GM21381 (cell line): ENCODE results near the gene SCEL.

Experiments
- ATAC-seq: cut with Tn5 transposase; IDR thresholded peaks from one replicate; pipeline ENCODE4 v1.9.1; 2021; ENCODE audit warnings: mild to moderate bottlenecking, moderate library complexity; ENCODE audit not compliant: unreplicated experiment

Gene SCEL

DNA sequence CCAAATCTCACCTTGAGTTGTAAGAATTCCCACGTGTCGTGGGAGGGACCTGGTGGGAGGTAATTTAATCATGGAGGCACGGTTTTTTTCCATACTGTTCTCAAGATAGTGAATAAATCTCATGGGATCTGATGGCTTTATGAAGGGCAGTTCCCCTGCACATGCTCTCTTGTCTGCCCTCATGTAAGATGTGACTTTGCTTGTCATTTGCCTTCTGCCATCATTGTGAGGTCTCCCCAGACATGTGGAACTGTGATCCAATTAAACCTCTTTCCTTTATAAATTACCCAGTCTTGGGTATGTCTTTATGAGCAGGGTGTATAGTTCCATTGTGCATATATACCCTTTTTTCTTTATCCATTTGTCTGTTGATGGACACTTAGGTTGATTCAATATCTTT lies 13.1 kb downstream of the SCEL start:
- ATAC-seq, result no peak

DNA sequence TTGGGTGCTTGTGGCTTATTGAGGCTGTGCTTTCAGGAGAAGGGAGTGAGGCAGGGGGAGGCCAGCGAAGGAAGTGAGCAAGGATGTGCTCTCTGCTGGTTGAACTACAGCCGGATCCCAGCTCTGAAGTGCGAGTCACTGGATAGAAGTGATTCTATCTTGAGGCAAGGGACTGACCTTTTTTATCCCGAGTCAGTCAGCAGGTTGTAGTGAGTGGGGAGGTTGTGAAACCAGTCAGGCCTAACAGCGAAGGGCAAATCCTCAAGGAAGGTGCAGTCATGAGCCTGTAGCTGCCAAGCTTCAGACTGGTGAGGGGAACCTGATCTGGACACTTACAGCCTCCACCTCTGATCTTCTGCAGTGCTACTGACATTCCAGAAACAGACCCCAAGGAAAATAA lies 18.6 kb downstream of the SCEL start:
- ATAC-seq, result no peak

DNA sequence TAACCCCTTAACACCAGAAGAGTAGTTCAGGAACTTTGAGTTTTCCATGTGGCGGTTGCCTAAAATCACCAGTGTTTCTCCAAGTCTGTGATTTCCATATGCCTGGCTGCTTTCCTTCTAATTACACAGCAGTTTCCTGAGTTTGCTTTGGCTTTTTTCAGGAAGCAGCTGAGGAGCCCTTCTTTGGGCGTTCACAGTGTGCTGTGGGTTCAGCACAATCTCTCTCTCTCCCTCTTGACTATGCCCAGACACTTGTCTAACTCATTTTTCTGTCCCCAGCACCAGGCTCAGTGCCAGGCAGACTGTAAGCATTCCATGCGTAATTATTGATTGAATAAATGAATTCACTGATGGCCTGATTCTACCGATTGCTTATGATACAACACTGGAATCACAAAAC lies 19.7 kb downstream of the SCEL start:
- ATAC-seq, result no peak

DNA sequence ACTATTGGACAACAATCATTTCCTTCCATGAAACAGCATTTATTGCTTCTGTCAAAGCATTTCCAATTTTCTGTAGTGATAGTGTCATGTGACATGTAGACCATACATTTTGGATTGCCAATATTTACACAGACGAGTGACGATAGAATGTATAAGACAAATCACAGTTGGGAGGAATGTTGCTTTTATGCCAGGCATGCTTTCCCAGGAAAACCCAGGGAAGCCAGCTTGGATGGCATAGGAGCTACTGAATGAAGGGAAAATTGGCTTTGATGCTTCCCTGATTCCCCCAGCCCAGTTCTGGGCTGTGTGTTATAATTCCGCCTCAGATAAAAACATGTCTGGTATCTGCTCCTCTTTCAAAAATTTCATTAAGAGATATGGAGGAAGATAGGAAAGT lies 22.5 kb downstream of the SCEL start:
- no peak for ATAC-seq

DNA sequence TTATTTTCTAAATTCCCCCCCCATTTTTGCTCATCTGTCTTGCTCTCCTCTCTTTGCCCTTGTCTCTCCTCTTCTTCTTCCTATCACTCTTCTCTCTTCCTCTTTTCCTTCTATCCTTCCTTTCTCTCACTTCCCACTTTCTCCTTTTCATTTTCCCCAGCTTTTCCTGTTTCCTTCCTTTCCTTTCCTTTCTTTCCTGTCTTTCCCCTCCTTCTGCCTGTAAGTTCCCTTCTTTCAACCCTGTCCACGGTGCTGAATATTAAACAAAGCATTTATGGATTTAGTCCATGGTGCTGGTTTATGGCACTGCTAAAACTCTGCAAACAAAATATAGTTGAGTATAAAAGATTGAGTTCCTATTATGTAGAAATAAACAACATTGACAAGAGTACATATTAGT lies 27.6 kb downstream of the SCEL start:
- no peak for ATAC-seq

DNA sequence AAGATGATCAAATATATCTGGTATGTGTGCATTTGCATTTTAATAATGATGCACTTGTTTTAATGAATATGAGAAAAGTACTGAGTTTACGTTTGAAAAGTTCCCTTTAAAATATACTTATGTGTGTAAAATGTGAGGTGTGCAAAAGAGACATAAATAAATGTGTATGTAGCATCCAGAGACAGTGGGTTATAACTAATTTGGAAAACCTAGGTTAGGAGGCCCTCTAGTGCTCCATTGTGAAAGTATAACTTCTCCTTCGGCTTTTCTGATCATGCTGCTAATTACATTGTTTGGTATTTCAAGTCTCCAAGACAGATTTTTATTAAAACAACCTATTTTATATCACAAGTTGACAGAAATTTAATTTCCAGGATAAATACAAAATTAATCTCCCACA lies 30.1 kb downstream of the SCEL start:
- peak; percentile 66 for ATAC-seq

DNA sequence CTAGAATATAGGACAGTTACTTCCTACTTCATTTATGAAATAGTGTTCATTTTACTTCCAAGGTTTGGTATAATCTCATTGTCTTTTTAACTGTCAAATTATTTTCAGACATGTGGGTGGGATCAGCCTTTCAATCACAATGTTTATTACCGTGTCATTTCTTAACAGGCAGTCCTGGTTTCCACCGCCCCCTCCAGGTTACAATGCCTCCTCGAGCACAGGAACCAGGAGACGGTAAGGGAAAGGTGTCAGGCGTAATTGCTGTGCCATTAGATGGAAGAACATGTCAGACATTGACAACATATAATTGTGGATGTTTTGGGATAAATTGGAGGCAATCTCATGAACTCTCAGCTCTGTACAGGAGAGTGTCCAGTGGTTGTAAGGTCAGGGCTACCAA lies 36.5 kb downstream of the SCEL start:
- no peak for ATAC-seq

DNA sequence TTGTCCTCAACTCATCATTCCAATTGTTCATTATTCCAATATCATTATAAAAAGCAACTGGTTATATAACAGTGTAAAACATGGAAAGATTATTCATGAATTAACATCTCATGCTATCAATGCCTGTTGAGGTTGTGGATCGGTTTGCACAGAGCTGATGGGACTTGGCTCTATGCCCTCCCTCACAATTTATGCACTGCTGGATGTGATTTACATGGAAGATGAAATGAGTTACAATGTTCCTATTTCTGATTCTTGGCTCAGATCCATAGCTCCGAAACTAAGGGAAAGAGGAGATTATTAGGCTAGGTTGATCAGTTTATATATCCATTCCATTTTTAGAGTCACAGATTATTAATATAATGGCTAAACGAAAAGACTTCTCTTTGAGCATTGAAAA lies 38.6 kb downstream of the SCEL start:
- no peak for ATAC-seq

DNA sequence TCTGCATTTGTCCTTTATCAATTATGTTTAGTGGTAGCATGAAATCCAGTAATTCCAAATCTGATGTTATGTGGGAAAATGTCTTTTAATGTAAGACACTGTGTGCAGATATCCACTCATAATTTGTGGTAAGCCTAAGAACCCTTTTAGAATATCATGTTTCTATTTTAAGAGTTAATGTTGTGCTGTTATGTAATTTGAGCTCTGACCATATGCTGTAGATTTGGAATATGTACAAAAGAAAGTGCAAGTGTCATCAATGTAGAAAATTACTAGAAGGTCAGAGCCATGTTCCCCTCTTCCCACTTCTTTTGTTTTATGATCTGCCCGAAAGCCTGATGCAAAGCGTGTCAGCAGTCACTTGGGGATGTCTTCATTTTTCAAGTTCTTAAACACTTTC lies 44.5 kb downstream of the SCEL start:
- ATAC-seq, result no peak

DNA sequence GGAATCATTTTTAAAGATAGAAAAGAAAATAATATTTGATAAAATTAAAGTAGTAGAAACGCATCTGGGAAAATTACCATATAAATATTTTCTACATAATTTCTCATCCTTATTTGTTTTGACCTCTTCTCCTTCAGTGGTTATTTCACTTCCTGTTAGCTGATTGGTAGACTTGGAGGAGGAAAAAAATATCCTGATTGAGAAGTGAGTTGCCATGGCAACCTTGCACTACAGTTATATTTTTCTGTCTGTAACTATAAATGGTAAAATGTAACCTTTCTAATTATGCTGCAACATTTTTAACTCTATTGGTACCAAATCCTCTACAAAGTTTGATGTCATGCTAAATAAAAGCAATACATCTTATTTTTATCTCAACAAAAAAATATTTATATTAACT lies 45.2 kb downstream of the SCEL start:
- no peak for ATAC-seq

DNA sequence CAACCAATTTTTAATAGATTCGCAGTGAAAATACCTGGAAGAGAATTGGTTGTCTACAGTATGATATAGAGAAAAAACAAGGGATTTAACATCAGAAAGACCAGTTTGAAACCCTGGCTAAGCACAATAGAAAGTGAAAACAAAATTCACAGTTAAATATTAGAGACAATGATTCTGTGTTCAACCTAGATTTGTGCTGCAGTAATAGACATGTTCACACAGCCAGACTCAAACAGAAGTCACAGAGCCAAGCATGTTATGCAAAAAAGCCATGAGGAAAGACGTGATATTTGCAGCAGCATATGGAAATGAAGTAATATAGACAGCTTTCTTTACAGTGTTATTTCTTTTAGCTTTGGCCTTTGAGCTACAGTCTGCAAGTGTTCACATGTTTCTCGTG lies 48.1 kb downstream of the SCEL start:
- no peak for ATAC-seq

DNA sequence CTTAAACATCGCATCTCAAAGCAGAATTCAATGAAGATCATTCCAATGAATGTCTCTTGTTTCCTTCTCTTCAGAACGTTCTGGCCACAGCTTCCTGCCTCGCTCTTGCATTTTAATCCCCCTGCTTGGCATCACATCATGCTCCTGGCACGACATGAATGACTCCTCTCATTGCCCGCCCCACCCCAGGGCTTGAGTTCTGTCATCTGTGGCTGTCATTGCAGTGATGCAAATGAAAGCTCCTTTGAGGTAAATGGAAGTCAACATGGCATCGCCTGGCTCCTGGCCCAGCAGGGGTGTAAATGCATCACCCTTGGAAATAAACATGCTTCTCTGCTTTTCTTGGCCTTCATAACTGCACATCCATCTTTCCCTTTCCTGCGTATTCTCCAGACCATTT lies 48.6 kb downstream of the SCEL start:
- no peak for ATAC-seq

DNA sequence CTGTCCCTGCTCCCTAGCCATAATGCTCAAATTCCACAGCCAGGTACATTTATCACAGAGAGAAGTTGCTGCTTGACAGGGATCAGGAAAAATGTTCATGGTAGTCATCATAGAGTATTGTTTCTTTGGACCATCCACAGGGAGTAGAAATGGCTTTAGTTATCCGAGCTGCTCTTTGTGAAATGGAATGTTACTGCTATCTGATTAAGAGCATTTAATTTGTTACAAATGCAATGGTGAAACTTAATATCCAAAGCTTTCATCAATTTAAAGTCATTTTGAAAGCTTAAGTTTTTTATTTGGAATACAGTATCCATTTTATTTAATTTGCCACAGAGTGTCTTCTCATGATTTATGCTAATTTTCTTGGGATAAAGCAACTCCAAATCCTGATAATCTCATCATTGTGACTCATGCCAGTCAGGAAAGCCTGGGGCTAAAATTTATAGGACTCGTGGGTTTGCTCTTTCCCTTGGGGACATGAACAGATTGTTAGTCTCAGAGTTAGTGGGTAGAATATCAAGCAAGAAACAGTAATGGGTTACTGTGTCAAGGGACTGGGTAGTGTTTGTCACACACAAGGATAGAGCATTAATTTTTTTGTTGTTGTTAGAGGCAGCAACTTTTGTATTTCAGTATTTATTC lies 59.8 kb downstream of the SCEL start:
- ATAC-seq, result no peak

DNA sequence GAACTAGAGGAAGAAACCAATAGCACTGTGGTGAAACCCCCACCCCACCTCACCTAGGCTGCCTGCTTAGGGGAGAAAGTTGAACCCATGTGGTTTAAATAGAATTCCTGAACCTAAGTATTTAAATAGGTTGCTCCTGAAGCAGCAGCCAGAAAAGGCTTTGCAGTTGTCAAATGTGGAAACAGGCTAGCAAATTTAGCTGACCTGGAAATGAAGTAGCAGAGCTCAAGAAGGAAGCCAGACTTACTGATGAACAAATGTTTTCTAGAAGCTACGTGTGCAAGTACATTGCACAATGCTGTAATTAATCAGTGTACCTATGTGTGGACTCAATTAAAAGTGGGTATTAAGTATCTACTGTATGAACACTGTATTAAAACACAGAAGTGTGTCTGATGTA lies 61.3 kb downstream of the SCEL start:
- no peak for ATAC-seq

DNA sequence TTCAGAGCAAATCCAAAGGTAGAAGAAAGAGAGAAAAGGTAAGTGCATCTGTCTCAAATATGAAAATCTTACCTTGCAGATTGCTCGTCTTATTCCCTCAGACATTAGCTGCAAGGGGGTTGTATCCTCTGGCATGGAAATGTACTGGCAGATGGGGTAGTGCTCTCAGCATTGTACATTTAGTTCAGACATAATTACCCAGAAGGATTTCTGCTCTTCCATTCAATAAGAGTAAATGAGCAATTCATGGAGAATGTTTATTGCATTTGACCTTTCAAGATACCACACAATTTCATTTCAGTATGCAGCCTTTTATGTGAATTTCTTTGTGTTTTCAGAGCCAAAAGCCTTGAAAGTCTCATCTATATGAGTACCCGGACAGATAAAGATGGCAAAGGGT lies 63.8 kb downstream of the SCEL start:
- no peak for ATAC-seq

DNA sequence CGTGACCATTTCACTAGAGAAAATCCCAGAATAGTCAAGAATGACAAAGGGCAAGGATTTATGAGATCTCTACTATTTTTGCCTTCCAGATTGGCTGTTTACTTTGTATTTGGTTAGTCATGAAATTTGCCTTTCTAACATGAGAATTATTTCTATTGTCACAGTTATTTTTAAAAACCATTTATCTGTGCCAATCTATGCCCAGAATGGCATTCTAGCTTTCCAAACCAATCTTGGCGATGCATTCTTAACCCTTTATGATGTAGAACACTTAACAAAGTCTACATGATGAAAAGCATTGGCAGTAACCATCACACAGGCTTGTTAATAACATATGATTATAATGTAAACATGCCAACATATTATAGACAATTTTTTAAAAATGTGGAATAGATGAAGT lies 65.2 kb downstream of the SCEL start:
- no peak for ATAC-seq

DNA sequence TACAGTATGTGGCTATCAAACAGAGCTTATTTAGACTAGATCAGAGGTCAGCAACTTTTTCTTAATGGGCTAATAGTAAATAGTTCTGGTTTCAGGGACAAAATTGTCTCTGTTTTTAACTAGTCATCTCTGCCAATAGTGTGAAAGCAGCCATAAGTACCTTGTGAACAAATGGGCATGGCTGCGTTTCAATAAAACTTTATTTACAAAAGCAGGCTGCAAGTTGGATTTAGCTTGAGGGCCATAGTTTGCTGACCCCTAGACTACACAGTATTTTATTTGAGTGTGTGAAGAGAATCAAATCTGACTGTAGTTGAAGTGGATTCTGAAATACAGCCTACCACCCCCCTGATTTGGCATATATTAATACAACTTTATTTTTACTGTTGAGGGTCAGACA lies 75.6 kb downstream of the SCEL start:
- no peak for ATAC-seq

DNA sequence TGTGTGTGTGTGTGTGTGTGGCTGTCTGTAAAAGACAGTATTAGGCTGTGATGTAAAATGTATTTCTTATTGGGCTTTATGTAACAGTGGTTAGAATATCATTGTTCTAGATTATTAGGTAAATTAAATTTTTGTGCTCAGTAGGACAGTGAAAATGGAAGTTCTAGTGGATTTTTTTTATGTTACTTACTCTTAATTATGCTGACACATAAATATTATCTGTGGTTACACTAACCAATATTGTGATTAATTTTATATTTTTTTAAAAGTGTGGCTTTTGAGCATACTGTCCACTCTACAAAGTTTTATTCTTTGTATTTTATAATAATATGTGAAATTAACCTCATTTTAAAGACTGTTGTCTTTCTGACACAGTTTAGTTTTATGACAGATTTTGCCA lies 80.5 kb downstream of the SCEL start:
- no peak for ATAC-seq

DNA sequence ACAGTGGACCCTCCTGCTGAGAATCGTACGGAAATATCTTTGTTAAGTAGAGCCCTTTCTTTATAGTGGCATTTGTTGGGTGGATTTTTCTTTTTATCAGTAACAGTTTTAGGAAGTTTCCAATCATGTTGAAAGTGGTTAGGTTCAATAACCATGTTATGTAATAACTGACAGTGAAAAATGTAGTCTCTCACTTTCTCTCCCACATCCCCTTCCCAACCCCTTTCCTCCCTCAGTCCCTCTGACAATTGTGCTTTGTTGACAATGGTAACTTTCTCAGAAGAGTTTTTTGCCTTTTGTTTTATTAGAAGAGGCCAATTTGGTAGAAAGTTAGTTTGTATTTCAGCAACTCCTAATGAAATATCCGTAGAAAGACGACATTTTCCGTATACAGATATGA lies 84.1 kb downstream of the SCEL start:
- ATAC-seq, result no peak

DNA sequence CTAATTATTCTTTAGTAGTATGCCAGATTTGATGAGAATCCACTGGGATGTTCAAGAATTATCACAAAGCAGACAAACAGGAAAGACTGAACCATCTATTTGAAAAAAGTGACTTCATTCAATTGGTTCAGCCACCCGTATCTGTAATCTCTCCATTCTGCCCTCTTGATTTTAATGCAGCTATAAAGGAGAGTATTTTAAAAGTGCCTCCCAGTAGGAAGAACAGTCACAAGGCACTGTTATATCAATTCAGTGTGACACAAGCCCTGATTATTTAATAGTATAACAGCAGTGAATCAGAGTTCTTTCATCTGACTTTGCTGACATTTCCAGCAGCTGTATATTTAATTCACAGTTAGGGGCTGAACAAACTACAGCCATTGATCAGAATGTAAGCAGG lies 84.6 kb downstream of the SCEL start:
- ATAC-seq, result no peak

DNA sequence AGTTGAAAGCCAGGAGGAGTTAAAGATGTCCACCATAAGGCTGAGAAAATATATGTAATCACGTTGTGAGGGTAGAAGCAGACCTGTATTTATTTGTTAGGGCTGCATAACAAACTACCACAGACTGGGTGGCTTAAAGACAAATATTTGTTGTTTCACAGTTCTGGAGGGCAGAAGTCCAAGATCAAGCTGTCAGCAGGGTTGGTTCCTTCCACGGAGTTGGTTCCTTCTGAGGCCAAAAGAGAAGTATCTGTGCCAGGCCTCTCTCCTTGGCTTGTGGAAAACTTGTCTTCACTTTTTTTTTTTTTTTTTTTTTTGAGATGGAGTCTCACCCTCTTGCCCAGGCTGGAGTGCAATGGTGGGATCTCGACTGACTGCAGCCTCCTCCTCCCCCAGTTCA lies 88.3 kb downstream of the SCEL start:
- no peak for ATAC-seq

DNA sequence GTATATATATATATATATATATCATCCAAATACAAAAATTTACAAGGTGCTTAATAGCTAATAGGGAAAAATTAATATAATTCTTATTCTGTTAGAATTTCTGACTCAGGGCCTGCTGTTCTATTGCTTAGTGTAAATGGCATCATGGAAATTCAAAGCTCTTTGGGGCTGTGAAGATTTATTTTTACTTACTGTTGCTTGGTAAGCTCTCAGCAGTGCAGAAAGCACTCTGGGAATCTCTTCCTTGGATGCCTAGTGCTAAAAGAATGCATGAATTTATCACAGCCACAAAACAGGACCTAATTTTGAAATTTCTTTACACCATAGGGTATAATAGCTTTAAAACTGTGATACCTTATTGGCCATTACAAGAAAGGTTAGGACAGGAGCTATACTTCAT lies 92.7 kb downstream of the SCEL start:
- ATAC-seq, result no peak

DNA sequence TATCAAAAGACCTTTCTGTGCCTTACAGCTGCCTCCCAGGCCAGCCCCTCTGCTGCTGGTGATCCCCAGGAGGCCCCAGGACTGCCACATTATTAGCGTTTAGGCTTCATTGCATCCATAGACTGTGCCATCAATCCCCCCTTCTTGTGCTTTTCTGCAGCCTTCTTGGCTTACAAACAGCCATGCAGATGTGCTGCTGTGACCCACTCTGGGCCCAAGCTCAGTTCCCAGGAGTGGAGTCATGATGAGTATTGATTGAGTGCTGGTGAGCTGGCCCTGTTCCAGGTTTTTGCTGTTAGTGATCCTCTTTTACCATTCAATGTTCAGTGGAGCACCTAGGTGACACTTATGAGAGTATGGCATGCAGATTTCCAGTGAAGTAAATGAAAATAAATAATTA lies 102.1 kb downstream of the SCEL start:
- ATAC-seq, result no peak

DNA sequence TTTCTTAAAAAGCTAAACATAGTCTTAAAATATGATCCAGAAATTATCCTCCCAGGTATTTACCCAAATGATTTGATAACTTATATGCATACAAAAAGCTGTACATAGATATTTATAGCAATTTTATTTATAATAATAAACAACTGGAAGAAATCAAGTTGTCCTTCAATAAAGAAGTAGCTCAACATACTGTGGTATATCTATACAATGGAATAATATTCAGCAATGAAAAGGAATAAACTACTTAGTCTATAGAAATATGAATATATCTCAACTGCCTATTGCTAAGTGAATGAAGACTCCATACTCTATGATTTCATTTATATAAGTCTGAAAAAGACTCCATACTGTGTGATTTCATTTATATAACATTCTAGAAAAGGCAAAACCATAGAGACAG lies 114.9 kb downstream of the SCEL start:
- ATAC-seq, result no peak
